Fibroblast of lung (primary cell): Measurements from ENCODE around the gene ATXN1. TPM values are rescaled to one million over a fixed set of nuclear protein-coding genes. Genes with fewer than 3 reads are reported as not detected.
"Not testable (repeated sequence)": the region's sequence is repeated elsewhere in the genome, so short reads cannot be mapped to it uniquely, and the experiment has no call there.

Experiments
- DNase-seq, 2 donors: peaks; one replicate each; pipeline versions ENCODE4 v3.0.0 to v3.0.0-alpha.2; 2010; ENCODE audit warnings: low read depth in 2 of 2
- H2AFZ ChIP-seq: 2 replicates; pipeline ENCODE4 v1.5.1; 2012; ENCODE audit warnings: low read length, control low read depth, inconsistent platforms
- H3K27ac ChIP-seq: 2 replicates; pipeline ENCODE4 v1.5.1; 2011; ENCODE audit warnings: low read length, control low read depth; ENCODE audit not compliant: insufficient read depth
- H3K27me3 ChIP-seq: 2 replicates; pipeline ENCODE4 v1.5.1; 2011; ENCODE audit warnings: mild to moderate bottlenecking, low read length; ENCODE audit not compliant: control insufficient read depth, insufficient read depth
- H3K36me3 ChIP-seq: 2 replicates; pipeline ENCODE4 v1.5.1; 2011; ENCODE audit warnings: low read length; ENCODE audit not compliant: control insufficient read depth, insufficient read depth
- H3K4me1 ChIP-seq: 2 replicates; pipeline ENCODE4 v1.5.1; 2011; ENCODE audit warnings: low read length; ENCODE audit not compliant: control insufficient read depth, insufficient read depth; ENCODE audit errors: extremely low read depth
- H3K4me2 ChIP-seq: 2 replicates; pipeline ENCODE4 v1.5.1; 2011; ENCODE audit warnings: low read length, control low read depth; ENCODE audit not compliant: insufficient read depth; ENCODE audit errors: extremely low read depth
- H3K4me3 ChIP-seq, 4 experiments: fragments of 200-600 bp in 1 of 4; sonication (generic) in 1 of 4; replicated peaks in 1 of 4; 2 replicates each; pipeline ENCODE4 v1.5.1; 2011 to 2016; ENCODE audit warnings: low read length in 4 of 4, low read depth in 3 of 4, mild to moderate bottlenecking in 3 of 4, control low read depth in 2 of 4, inconsistent platforms in 1 of 4, mixed read lengths in 1 of 4; ENCODE audit not compliant: insufficient read depth in 1 of 4; ENCODE audit errors: control extremely low read depth in 1 of 4
- H3K79me2 ChIP-seq: 2 replicates; pipeline ENCODE4 v1.5.1; 2012; ENCODE audit warnings: mild to moderate bottlenecking, low read length, inconsistent platforms; ENCODE audit not compliant: control insufficient read depth, insufficient read depth
- H3K9ac ChIP-seq: 2 replicates; pipeline ENCODE4 v1.5.1; 2011; ENCODE audit warnings: mild to moderate bottlenecking, low read length, control low read depth; ENCODE audit not compliant: insufficient read depth
- H3K9me3 ChIP-seq: 2 replicates; pipeline ENCODE4 v1.5.1; 2012; ENCODE audit warnings: low read depth, low read length; ENCODE audit not compliant: control insufficient read depth, insufficient read depth
- H4K20me1 ChIP-seq: 2 replicates; pipeline ENCODE4 v1.5.1; 2011; ENCODE audit warnings: low read length; ENCODE audit not compliant: control insufficient read depth, insufficient read depth; ENCODE audit errors: extremely low read depth
- EZH2 ChIP-seq: IDR thresholded peaks from 2 replicates; pipeline ENCODE4 v1.5.1; 2012; ENCODE audit warnings: low read length, control low read depth, mild to moderate bottlenecking; ENCODE audit errors: missing control alignments
- polyA plus RNA-seq, 2 donors: library from polyadenylated mRNA; depleted of rRNA in 1 of 2; stranded (reverse) in 1 of 2; unstranded in 1 of 2; fragments of >200 nt; gene quantifications; 2 replicates each; pipeline ENCODE4 v1.2.1, GENCODE V29; 2011 to 2012; ENCODE audit warnings: missing spikeins in 1 of 2
- total RNA-seq: library from RNA; depleted of rRNA; stranded (reverse); fragments of >200 nt; gene quantifications from 2 replicates; pipeline ENCODE4 v1.2.1, GENCODE V29; 2014
- TF ChIP-seq, protein P1 (sequence below), 2 donors: IDR thresholded peaks in 1 of 2; conservative IDR thresholded peaks in 1 of 2; 1 replicate in 1 of 2; 2 replicates in 1 of 2; pipeline ENCODE4 v1.5.1; 2011 to 2012; ENCODE audit warnings: low read length in 2 of 2, control low read depth in 1 of 2, inconsistent platforms in 1 of 2, low read depth in 1 of 2, mild to moderate bottlenecking in 1 of 2

The ATXN1 gene
- total and polyA plus RNA-seq, 2 donors (not counting 1 experiment from before 2014, with no cell fraction given): 15.8 to 40.5 TPM

DNA sequence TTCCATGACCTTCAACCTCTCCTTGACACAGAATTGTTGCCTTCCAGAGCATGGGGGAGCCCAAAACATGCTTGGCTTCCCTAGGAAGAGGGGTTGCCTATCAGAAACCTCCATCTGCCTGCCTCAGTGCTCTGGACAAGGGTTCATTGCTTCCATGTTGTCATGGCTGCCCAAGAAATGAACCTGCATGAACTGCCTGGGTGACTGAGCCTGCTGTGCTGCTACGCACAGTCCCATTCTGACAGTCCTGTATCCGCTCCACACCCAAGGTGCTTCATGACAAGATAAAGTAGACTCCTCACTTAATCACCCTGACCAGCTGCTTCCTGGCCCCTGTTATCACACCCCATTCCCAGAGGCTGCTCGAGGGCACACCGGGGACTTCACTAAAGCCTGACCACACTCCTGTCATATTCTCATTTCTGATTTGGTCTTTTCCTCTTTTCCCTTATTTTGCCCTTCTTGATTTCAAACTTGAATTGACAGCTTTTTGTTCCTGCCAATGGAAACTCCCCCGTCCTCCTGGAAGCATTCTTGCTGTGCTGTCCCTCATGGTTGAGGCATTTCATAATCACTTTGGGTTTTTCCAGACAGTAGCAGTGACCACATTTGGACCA is 491.0 kb downstream of the ATXN1 start:
- no peak overlapping the region for H3K4me2 ChIP-seq
- no peak overlapping the region for H2AFZ ChIP-seq
- DNase-seq: peak in 1 of 2 donors; percentile 17
- no peaks in the 10 kb centered on the region for H3K36me3 ChIP-seq
- no peaks in the 10 kb centered on the region for H3K9me3 ChIP-seq
- H3K27ac ChIP-seq: no peak overlapping the region
- H3K79me2 ChIP-seq: no peaks in the 10 kb centered on the region
- no peaks in the 10 kb centered on the region for H4K20me1 ChIP-seq
- H3K4me1 ChIP-seq: no peaks in the 10 kb centered on the region
- H3K9ac ChIP-seq: no peak overlapping the region
- no peaks in the 10 kb centered on the region for H3K27me3 ChIP-seq
- no peak overlapping the region for H3K4me3 ChIP-seq
- no peak for TF ChIP-seq EZH2
- TF ChIP-seq, protein P1, sequence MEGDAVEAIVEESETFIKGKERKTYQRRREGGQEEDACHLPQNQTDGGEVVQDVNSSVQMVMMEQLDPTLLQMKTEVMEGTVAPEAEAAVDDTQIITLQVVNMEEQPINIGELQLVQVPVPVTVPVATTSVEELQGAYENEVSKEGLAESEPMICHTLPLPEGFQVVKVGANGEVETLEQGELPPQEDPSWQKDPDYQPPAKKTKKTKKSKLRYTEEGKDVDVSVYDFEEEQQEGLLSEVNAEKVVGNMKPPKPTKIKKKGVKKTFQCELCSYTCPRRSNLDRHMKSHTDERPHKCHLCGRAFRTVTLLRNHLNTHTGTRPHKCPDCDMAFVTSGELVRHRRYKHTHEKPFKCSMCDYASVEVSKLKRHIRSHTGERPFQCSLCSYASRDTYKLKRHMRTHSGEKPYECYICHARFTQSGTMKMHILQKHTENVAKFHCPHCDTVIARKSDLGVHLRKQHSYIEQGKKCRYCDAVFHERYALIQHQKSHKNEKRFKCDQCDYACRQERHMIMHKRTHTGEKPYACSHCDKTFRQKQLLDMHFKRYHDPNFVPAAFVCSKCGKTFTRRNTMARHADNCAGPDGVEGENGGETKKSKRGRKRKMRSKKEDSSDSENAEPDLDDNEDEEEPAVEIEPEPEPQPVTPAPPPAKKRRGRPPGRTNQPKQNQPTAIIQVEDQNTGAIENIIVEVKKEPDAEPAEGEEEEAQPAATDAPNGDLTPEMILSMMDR (conservative IDR thresholded peaks at IDR 0.05 in 1 of 2, IDR thresholded peaks at IDR 0.05 in 1 of 2; ENCODE audit: low read depth in 1 of 2, low read length in 2 of 2): no peak

DNA sequence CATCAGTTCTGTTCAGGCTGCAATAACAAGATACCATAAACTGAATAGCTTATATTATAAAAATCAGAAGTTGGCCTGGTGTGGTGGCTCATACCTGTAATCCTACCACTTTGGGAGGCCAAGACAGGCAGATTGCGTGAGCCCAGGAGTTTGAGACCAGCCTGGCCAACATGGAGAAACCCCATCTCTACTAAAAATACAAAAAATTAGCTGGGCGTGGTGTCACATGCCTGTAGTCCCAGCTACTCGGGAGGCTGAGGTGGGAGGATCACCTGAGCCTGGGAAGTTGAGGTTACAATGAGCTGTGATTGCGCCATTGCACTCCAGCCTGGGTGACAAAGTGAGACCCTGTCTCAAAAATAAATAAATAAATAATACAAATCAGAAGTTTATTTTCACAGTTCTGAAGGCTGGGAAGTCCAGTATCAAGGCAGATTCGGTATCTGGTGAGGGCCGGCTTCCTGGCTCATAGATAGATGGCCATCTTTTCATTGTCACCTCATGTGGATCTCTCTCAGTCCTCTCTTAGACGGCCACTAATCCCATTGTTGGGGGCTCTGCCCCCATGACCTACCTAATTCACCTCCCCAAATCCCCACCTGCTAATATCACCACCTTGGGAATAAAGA is 491.7 kb downstream of the ATXN1 start:
- H3K9me3 ChIP-seq, H3K4me2 ChIP-seq, H3K4me1 ChIP-seq, H3K79me2 ChIP-seq, H3K4me3 ChIP-seq, H4K20me1 ChIP-seq, H3K9ac ChIP-seq, H3K36me3 ChIP-seq, DNase-seq, H3K27me3 ChIP-seq, H2AFZ ChIP-seq, H3K27ac ChIP-seq: not testable (repeated sequence)

DNA sequence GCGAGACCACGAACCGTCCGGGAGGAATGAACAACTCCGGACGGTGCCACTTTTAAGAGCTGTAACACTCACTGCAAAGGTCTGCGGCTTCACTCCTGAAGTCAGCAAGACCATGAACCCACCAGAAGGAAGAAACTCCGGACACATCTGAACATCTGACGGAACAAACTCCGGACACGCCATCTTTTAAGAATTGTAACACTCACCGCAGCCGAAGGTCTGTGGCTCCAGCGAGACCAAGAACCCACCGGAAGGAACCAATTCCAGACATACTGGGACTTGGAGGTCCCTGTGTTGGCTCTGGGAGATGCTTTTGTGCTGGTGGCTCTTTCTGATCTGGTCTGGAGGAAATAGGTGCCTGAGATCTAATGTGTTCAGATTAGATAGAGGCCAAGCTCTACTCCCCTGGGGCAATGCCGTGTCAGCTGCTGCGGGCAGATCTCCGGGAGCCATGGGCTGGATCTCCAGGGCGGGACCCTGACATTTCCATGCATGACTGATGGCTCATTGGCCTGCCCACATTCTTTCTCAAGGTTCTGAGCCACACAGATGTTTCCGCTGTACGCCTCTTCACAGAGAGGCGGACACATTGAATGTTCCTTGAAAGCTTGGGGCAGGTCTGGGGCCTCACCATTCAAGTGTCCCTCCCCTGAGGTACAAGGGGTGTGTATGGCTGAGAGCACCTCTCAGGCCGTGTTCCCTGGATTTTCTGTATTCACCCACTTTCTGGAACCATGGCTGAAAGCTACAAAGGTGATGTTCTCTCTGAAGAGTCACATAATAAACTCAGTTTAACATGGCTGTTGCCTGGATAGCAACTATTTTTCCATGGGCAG is 493.6 kb downstream of the ATXN1 start:
- no peak overlapping the region for H3K27ac ChIP-seq
- H3K9me3 ChIP-seq: no peaks in the 10 kb centered on the region
- no peaks in the 10 kb centered on the region for H3K36me3 ChIP-seq
- DNase-seq: no peak
- no peak overlapping the region for H3K4me3 ChIP-seq
- no peaks in the 10 kb centered on the region for H4K20me1 ChIP-seq
- H3K9ac ChIP-seq: no peak overlapping the region
- H2AFZ ChIP-seq: no peak overlapping the region
- no peak overlapping the region for H3K4me2 ChIP-seq
- H3K4me1 ChIP-seq: no peaks in the 10 kb centered on the region
- H3K27me3 ChIP-seq: no peaks in the 10 kb centered on the region
- TF ChIP-seq EZH2: no peak
- TF ChIP-seq, protein P1 (conservative IDR thresholded peaks at IDR 0.05 in 1 of 2, IDR thresholded peaks at IDR 0.05 in 1 of 2; ENCODE audit: low read depth in 1 of 2, low read length in 2 of 2): no peak
- no peaks in the 10 kb centered on the region for H3K79me2 ChIP-seq
